Neutrophil (primary cell): ENCODE data around the gene CCNH.

ENCODE experiments used
- H3K27ac ChIP-seq: fragments of 200-600 bp; sonication (generic); 2 replicates; pipeline ENCODE4 v1.5.1; 2016; ENCODE audit warnings: mild to moderate bottlenecking, moderate library complexity
- H3K27me3 ChIP-seq: fragments of 200-600 bp; sonication (generic); 2 replicates; pipeline ENCODE4 v1.6.0; 2016; ENCODE audit warnings: mild to moderate bottlenecking
- H3K36me3 ChIP-seq: fragments of 200-600 bp; sonication (generic); 2 replicates; pipeline ENCODE4 v1.5.1; 2017
- H3K4me1 ChIP-seq, 2 experiments: fragments of 200-600 bp in 1 of 2; sonication (generic) in 1 of 2; 1 replicate in 1 of 2; 2 replicates in 1 of 2; pipeline versions ENCODE4 v1.5.1 to v1.6.1; 2013 to 2016; ENCODE audit warnings: low read depth in 1 of 2, low read length in 1 of 2, mild to moderate bottlenecking in 1 of 2, moderate library complexity in 1 of 2; ENCODE audit not compliant: control insufficient read depth in 1 of 2, insufficient read depth in 1 of 2
- H3K4me3 ChIP-seq, 2 experiments: fragments of 200-600 bp in 1 of 2; sonication (generic) in 1 of 2; 1 replicate in 1 of 2; 2 replicates in 1 of 2; pipeline ENCODE4 v1.5.1; 2013 to 2016; ENCODE audit warnings: low read depth in 1 of 2, low read length in 1 of 2, mild to moderate bottlenecking in 1 of 2, moderate library complexity in 1 of 2
- H3K9me3 ChIP-seq: fragments of 200-600 bp; sonication (generic); 2 replicates; pipeline ENCODE4 v1.5.1; 2016
- TF ChIP-seq, protein P1 (sequence below): fragments of 200-600 bp; sonication (generic); IDR thresholded peaks from 2 replicates; pipeline ENCODE4 v1.5.1; 2016; ENCODE audit warnings: antibody characterized with exemption

The CCNH gene

DNA sequence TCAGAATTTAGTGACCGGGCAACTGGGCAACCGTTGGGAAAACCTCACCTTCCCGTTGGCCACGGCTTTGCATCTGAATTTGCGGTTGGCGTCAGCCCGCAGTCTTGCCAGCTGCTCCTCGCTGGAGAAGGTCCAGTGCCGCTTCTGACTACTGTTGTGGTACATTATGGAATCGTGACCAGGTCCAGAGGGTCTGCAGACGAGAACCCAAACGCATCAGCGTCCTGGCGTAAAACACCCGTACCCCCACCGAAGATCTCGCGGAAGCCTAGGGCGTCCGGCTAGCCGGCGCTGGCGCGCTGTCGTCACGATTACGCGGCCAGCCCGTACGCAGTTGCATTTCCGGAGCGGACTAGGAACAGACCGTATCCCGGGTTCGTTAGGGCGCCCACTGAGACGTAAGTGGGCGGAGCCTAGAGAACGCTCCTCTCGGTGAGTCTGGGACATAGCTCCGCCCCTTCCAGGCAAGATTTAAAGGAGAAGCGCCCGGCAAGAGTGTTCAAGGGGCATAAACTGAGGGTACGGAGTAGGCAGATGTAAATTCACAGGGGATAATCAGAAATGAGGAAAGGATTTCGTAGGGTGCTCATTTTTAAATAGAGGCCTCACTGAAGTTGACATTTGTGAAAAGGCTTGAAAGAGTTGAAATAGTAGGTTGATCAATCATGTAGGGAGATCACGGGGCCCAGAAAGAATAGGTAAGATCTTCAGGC lies at the start of gene CCNH:
Gene CCNH, minus strand, starts transcription at position 301 of the 713 bp plus-strand sequence. Its CDS starts 136 bp downstream, at position 165.
- no peaks in the 10 kb centered on the region for H3K27me3 ChIP-seq
- H3K9me3 ChIP-seq = no peaks in the 10 kb centered on the region
- H3K27ac ChIP-seq = peak within 1 kb of the TSS; percentile 95
- H3K4me3 ChIP-seq = peak within 1 kb of the TSS; percentile 84 to 95
- TF ChIP-seq, protein P1, sequence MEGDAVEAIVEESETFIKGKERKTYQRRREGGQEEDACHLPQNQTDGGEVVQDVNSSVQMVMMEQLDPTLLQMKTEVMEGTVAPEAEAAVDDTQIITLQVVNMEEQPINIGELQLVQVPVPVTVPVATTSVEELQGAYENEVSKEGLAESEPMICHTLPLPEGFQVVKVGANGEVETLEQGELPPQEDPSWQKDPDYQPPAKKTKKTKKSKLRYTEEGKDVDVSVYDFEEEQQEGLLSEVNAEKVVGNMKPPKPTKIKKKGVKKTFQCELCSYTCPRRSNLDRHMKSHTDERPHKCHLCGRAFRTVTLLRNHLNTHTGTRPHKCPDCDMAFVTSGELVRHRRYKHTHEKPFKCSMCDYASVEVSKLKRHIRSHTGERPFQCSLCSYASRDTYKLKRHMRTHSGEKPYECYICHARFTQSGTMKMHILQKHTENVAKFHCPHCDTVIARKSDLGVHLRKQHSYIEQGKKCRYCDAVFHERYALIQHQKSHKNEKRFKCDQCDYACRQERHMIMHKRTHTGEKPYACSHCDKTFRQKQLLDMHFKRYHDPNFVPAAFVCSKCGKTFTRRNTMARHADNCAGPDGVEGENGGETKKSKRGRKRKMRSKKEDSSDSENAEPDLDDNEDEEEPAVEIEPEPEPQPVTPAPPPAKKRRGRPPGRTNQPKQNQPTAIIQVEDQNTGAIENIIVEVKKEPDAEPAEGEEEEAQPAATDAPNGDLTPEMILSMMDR = peak; percentile 41
- H3K4me1 ChIP-seq = peaks cover 24% of the 10 kb centered on the region in 2 experiments
- H3K36me3 ChIP-seq = peaks cover 31% of the 10 kb centered on the region

DNA sequence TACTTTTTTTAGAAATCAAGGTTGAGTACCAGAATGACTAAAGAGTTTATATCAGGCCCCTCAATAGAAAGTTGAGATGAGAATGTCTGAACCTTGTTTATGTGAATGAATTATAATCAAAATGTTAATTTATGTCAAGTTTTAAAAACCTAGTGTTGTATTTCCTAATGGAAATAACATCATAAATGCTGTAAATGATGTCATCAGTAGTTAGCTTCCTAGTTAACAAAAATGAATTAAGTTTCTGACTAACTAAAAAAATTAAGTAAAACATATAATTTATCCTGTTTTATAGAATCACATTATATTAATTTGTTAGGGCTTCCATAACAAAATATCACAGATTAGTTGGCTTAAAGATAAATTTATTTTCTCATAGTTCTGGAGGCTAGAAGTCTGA lies 45.0 kb upstream of the CCNH start:
- Histone ChIP-seq H3K36me3 (no peaks in the 10 kb centered on the region), H3K27ac (no peak overlapping the region), H3K27me3 (no peaks in the 10 kb centered on the region), H3K9me3 (no peaks in the 10 kb centered on the region), H3K4me3 (no peak overlapping the region), H3K4me1 (no peaks in the 10 kb centered on the region)
- TF ChIP-seq, protein P1 = no peak

DNA sequence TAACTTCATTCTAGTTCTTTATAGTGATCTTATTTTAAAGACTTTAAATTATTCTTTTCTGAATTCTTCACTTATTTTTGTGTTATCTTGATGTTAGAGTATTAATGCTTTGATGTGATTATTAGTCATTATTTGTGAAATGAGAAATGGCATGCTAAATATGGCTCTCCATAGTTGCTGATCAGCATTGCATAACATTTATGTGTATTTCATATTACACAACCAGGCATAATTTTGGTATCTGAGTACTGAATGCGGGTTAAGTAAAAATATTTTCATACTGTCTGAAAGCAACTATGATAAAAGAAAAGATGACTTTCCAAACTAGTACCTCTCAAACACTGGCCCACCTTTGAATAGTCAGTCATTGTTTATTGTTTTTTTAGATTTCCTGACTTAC lies 41.1 kb upstream of the CCNH start:
- no peaks in the 10 kb centered on the region for H3K27me3 ChIP-seq
- H3K27ac ChIP-seq = no peak overlapping the region
- no peak overlapping the region for H3K4me3 ChIP-seq
- H3K36me3 ChIP-seq = no peaks in the 10 kb centered on the region
- no peaks in the 10 kb centered on the region for H3K4me1 ChIP-seq
- TF ChIP-seq, protein P1 = no peak
- H3K9me3 ChIP-seq = no peaks in the 10 kb centered on the region

DNA sequence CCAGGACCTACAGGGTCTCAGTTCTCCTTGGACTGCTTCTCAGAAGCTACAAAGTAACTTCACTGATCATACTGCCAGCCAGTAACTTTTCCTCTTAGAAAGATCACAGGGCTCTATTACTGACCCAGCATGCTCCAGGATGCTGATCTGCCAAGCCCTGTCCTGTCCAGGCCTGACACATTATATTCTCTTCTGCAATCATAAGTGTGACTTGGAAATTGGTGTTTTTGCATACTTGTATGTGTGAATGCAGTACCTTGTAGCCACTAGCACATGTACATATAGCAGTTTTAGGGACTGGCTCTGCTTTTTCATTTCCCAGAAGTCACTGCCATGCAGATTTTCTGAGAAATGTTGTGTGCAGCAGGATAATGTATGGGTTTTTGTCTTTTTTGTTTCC lies 40.1 kb upstream of the CCNH start:
- TF ChIP-seq, protein P1 = no peak
- H3K9me3 ChIP-seq = no peaks in the 10 kb centered on the region
- H3K27ac ChIP-seq = no peak overlapping the region
- no peaks in the 10 kb centered on the region for H3K36me3 ChIP-seq
- no peak overlapping the region for H3K4me3 ChIP-seq
- H3K4me1 ChIP-seq = no peaks in the 10 kb centered on the region
- no peaks in the 10 kb centered on the region for H3K27me3 ChIP-seq

DNA sequence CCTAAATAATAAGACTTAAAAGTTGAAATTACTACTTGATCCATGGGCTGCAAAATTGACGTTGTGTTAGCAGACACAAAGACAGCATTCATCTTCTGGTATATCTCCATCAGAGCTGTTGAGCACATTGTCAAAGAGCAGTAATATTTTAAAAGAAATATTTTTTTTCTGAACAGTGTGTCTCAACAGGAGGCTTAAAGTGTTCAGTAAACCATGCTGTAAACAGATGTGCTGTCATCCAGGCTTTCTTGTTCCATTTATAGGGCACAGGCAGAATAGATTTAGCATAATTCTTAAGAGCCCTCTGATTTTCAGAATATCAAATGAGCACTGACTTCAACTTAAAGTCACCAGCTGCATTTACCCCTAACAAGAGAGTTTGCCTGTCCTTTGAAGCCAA lies 29.7 kb upstream of the CCNH start:
- no peaks in the 10 kb centered on the region for H3K9me3 ChIP-seq
- H3K4me3 ChIP-seq = no peak overlapping the region
- no peaks in the 10 kb centered on the region for H3K4me1 ChIP-seq
- H3K27ac ChIP-seq = no peak overlapping the region
- TF ChIP-seq, protein P1 = no peak
- no peaks in the 10 kb centered on the region for H3K36me3 ChIP-seq
- H3K27me3 ChIP-seq = peaks cover 8% of the 10 kb centered on the region
